Naive thymus-derived CD8-positive, alpha-beta T cell (primary cell): ENCODE data around the gene SCPEP1. TPM values are rescaled to one million over a fixed set of nuclear protein-coding genes. Genes with fewer than 3 reads are reported as not detected.
"Not testable (repeated sequence)": the region's sequence is repeated elsewhere in the genome, so short reads cannot be mapped to it uniquely, and the experiment has no call there.

ENCODE experiments used
- ATAC-seq, 2 donors: fragments of 150-1000 bp; cut with Tn5 transposase in 1 of 2; sonication (Bioruptor Pico), chemical (Tn5 transposase) in 1 of 2; 1 replicate in 1 of 2; 2 replicates in 1 of 2; pipeline ENCODE4 v1.10.0; 2021; ENCODE audit warnings: mild to moderate bottlenecking in 2 of 2, moderate library complexity in 2 of 2
- POLR2A ChIA-PET: fragments of 350-600 bp; sonication (Branson Sonifier 250); formaldehyde crosslinking; loops from one replicate; lab custom pipeline; 2021; ENCODE audit warnings: antibody characterized with exemption; lab: Charles Lee
- DNase-seq, 10 donors: peaks; one replicate each; pipeline versions ENCODE4 v3.0.0 to v3.0.0-alpha.2; 2020 to 2022
- H3K27ac Mint-ChIP-seq, 10 donors: one replicate each; pipeline ENCODE4 v1.8.0; 2020 to 2022; ENCODE audit warnings: mild to moderate bottlenecking in 10 of 10, mixed read lengths in 10 of 10, moderate library complexity in 4 of 10, inconsistent platforms in 1 of 10
- H3K27me3 Mint-ChIP-seq, 5 donors: one replicate each; pipeline ENCODE4 v1.8.0; 2021 to 2022; ENCODE audit warnings: mixed read lengths in 5 of 5
- H3K36me3 Mint-ChIP-seq, 3 donors: one replicate each; pipeline ENCODE4 v1.8.0; 2020 to 2022; ENCODE audit warnings: mixed read lengths in 3 of 3, mild to moderate bottlenecking in 2 of 3, inconsistent platforms in 1 of 3
- H3K4me1 Mint-ChIP-seq, 4 donors: one replicate each; pipeline ENCODE4 v1.8.0; 2021 to 2022; ENCODE audit warnings: mixed read lengths in 4 of 4
- H3K4me3 Mint-ChIP-seq, 10 donors: one replicate each; pipeline ENCODE4 v1.8.0; 2020 to 2022; ENCODE audit warnings: mild to moderate bottlenecking in 10 of 10, mixed read lengths in 10 of 10, moderate library complexity in 6 of 10, inconsistent platforms in 1 of 10
- H3K9me3 Mint-ChIP-seq, 9 donors: one replicate each; pipeline ENCODE4 v1.8.0; 2020 to 2022; ENCODE audit warnings: mixed read lengths in 9 of 9, mild to moderate bottlenecking in 3 of 9, inconsistent platforms in 1 of 9, moderate library complexity in 1 of 9
- polyA plus RNA-seq, 3 donors: library from polyadenylated mRNA; unstranded; fragments of 300-500 nt; fragmentation: Illumina TruSeq; gene quantifications; one replicate each; pipeline ENCODE4 v1.2.3, GENCODE V29; 2021
- total RNA-seq, 8 experiments: library from RNA in 2 of 8; stranded (reverse) in 2 of 8; gene quantifications; one replicate each; pipeline ENCODE4 v1.2.3 and lab custom pipeline; 2021 to 2026

SCPEP1 gene
- total and polyA plus RNA-seq, 5 experiments from 2014 or later, result 17.6 to 32.7 (median 28.2) TPM

GRCh38 chr17:56972111-56972730, 5.7 kb upstream of the SCPEP1 start:
- Mint-ChIP-seq H3K27ac (no peak overlapping the region), H3K4me3 (no peak overlapping the region), H3K36me3 (no peaks in the 10 kb centered on the region), H3K27me3 (peaks cover 0 to 3% (median 0%) of the 10 kb centered on the region in 5 donors), H3K4me1 (peaks cover under 1 to 7% (median 5%) of the 10 kb centered on the region in 4 donors), H3K9me3 (no peaks in the 10 kb centered on the region)
- ATAC-seq, result no peak
- DNase-seq, result no peak
- POLR2A ChIA-PET, result no interaction called here

GRCh38 chr17:56973520-56973919, 4.4 kb upstream of the SCPEP1 start:
- peaks cover 0 to 3% (median 0%) of the 10 kb centered on the region in 5 donors for H3K27me3 Mint-ChIP-seq
- H3K9me3 Mint-ChIP-seq, result no peaks in the 10 kb centered on the region
- no peak overlapping the region for H3K27ac Mint-ChIP-seq
- H3K36me3 Mint-ChIP-seq, result no peaks in the 10 kb centered on the region
- H3K4me1 Mint-ChIP-seq, result peaks cover 5 to 19% (median 13%) of the 10 kb centered on the region in 4 donors
- ATAC-seq (no peak), DNase-seq (no peak)
- POLR2A ChIA-PET, result no interaction called here
- no peak overlapping the region for H3K4me3 Mint-ChIP-seq

- H3K4me1 Mint-ChIP-seq, result peaks cover 10 to 24% (median 19%) of the 10 kb centered on the region in 4 donors
- H3K27ac Mint-ChIP-seq, result no peak overlapping the region
- POLR2A ChIA-PET, result no interaction called here
- DNase-seq (no peak), ATAC-seq (no peak)
- H3K27me3 Mint-ChIP-seq, result peaks cover 0 to 3% (median 0%) of the 10 kb centered on the region in 5 donors
- no peak overlapping the region for H3K4me3 Mint-ChIP-seq
- no peaks in the 10 kb centered on the region for H3K36me3 Mint-ChIP-seq
- no peaks in the 10 kb centered on the region for H3K9me3 Mint-ChIP-seq
Observed at GRCh38 chr17:56974055-56974454, 3.9 kb upstream of the SCPEP1 start.

GRCh38 chr17:56975656-56976055, 2.3 kb upstream of the SCPEP1 start:
- H3K27me3 Mint-ChIP-seq, result peaks cover 0 to 3% (median 0%) of the 10 kb centered on the region in 5 donors
- no peak overlapping the region for H3K27ac Mint-ChIP-seq
- DNase-seq, result no peak
- peaks cover 12 to 28% (median 25%) of the 10 kb centered on the region in 4 donors for H3K4me1 Mint-ChIP-seq
- POLR2A ChIA-PET, result no interaction called here
- H3K4me3 Mint-ChIP-seq, result no peak overlapping the region
- no peak for ATAC-seq
- no peaks in the 10 kb centered on the region for H3K36me3 Mint-ChIP-seq
- no peaks in the 10 kb centered on the region for H3K9me3 Mint-ChIP-seq

GRCh38 chr17:56976941-56977608, 856 bp upstream of the SCPEP1 start:
- no peak for DNase-seq
- Mint-ChIP-seq H3K4me1 (peaks cover 12 to 28% (median 25%) of the 10 kb centered on the region in 4 donors), H3K27ac (peak overlapping the region in 6 of 10 donors; percentile 32 to 86 (median 55)), H3K4me3 (peak overlapping the region; percentile 57 to 96 (median 75)), H3K36me3 (peaks cover 0 to 2% (median 0%) of the 10 kb centered on the region in 3 donors), H3K27me3 (peaks cover 0 to 3% (median 0%) of the 10 kb centered on the region in 5 donors), H3K9me3 (no peaks in the 10 kb centered on the region)
- no peak for ATAC-seq
- POLR2A ChIA-PET, result interaction anchor here (1.4 kb wide), 1 partner anchor 31 kb away, joined by 4 read pairs; no protein-coding TSS in a partner anchor

- Mint-ChIP-seq H3K36me3 (peaks cover 0 to 7% (median 0%) of the 10 kb centered on the region in 3 donors), H3K4me1 (peaks cover 12 to 32% (median 25%) of the 10 kb centered on the region in 4 donors), H3K9me3 (no peaks in the 10 kb centered on the region), H3K27ac (peak overlapping the region; percentile 48 to 97 (median 92)), H3K4me3 (peak overlapping the region; percentile 89 to 96 (median 94)), H3K27me3 (peaks cover 0 to 3% (median 0%) of the 10 kb centered on the region in 5 donors)
- peak in 1 of 10 donors; percentile 4 for DNase-seq
- POLR2A ChIA-PET, result interaction anchor here (0.7 to 2.2 kb wide), 5 partner anchors 12 to 144 kb away, joined by 3 to 11 read pairs (median 4); partner anchors contain the start of genes AKAP1 and COIL
- peak; percentile 4 to 17 for ATAC-seq
Observed at GRCh38 chr17:56978441-56979090, 635 bp downstream of the SCPEP1 start.

- Mint-ChIP-seq H3K4me3 (peak overlapping the region; percentile 89 to 96 (median 94)), H3K27ac (peak overlapping the region in 7 of 10 donors; percentile 48 to 95 (median 91)), H3K9me3 (no peaks in the 10 kb centered on the region), H3K36me3 (peaks cover 0 to 11% (median 2%) of the 10 kb centered on the region in 3 donors), H3K27me3 (peaks cover 0 to 3% (median 0%) of the 10 kb centered on the region in 5 donors), H3K4me1 (peaks cover 12 to 33% (median 25%) of the 10 kb centered on the region in 4 donors)
- DNase-seq, result no peak
- no peak for ATAC-seq
- POLR2A ChIA-PET, result interaction anchor here (0.9 to 2.2 kb wide), 3 partner anchors 18 to 144 kb away, joined by 3 to 11 read pairs (median 4); partner anchors contain the start of genes AKAP1 and COIL
Observed at GRCh38 chr17:56979091-56979480, 1.2 kb downstream of the SCPEP1 start.

GRCh38 chr17:56980526-56980925, 2.6 kb downstream of the SCPEP1 start:
- H3K4me3 Mint-ChIP-seq, ATAC-seq, H3K9me3 Mint-ChIP-seq, H3K27me3 Mint-ChIP-seq, DNase-seq: not testable (repeated sequence)
- Mint-ChIP-seq H3K27ac (peak overlapping the region in 1 of 10 donors; percentile 51), H3K36me3 (peaks cover 0 to 22% (median 9%) of the 10 kb centered on the region in 3 donors), H3K4me1 (peaks cover 18 to 38% (median 25%) of the 10 kb centered on the region in 4 donors)
- POLR2A ChIA-PET, result interaction anchor here (0.7 kb wide), 1 partner anchor 66 kb away, joined by 3 read pairs; no protein-coding TSS in a partner anchor

GRCh38 chr17:56982312-56982711, 4.4 kb downstream of the SCPEP1 start:
- Mint-ChIP-seq H3K27me3 (no peaks in the 10 kb centered on the region), H3K4me3 (no peak overlapping the region), H3K36me3 (peaks cover 0 to 40% (median 14%) of the 10 kb centered on the region in 3 donors), H3K9me3 (no peaks in the 10 kb centered on the region), H3K4me1 (peaks cover 16 to 33% (median 19%) of the 10 kb centered on the region in 4 donors), H3K27ac (peak overlapping the region in 3 of 10 donors; percentile 5 to 32 (median 27))
- POLR2A ChIA-PET, result no interaction called here
- DNase-seq, result no peak
- no peak for ATAC-seq

GRCh38 chr17:56983366-56983765, 5.4 kb downstream of the SCPEP1 start:
- H3K27ac Mint-ChIP-seq, result peak overlapping the region in 1 of 10 donors; percentile 51

GRCh38 chr17:56985371-56986162, 7.6 kb downstream of the SCPEP1 start:
- no peak for ATAC-seq
- no peaks in the 10 kb centered on the region for H3K9me3 Mint-ChIP-seq

More at GRCh38 chr17:56983366-56983765, 5.4 kb downstream of the SCPEP1 start:
- no peak for DNase-seq
- peaks cover 0 to 51% (median 18%) of the 10 kb centered on the region in 3 donors for H3K36me3 Mint-ChIP-seq
- no peak for ATAC-seq
- no peak overlapping the region for H3K4me3 Mint-ChIP-seq
- H3K27me3 Mint-ChIP-seq, result no peaks in the 10 kb centered on the region
- POLR2A ChIA-PET, result no interaction called here
- peaks cover 9 to 27% (median 13%) of the 10 kb centered on the region in 4 donors for H3K4me1 Mint-ChIP-seq
- H3K9me3 Mint-ChIP-seq, result no peaks in the 10 kb centered on the region

More at GRCh38 chr17:56985371-56986162, 7.6 kb downstream of the SCPEP1 start:
- Mint-ChIP-seq H3K27me3 (no peaks in the 10 kb centered on the region), H3K4me1 (peaks cover 0 to 12% (median 3%) of the 10 kb centered on the region in 4 donors), H3K36me3 (peaks cover 0 to 66% (median 24%) of the 10 kb centered on the region in 3 donors), H3K4me3 (peak overlapping the region in 1 of 10 donors; percentile 39), H3K27ac (peak overlapping the region in 1 of 10 donors; percentile 75)
- no peak for DNase-seq
- POLR2A ChIA-PET, result no interaction called here
